Mesothelial cell of epicardium (in vitro differentiated cells): ENCODE measurements around the gene GJA5. TPM values are rescaled to one million over a fixed set of nuclear protein-coding genes. Genes with fewer than 3 reads are reported as not detected.

Experiments
- DNase-seq, 2 experiments: peaks; one replicate each; pipeline ENCODE4 v3.0.0; 2021; ENCODE audit warnings: low spot score in 2 of 2; ENCODE audit not compliant: unreplicated experiment in 2 of 2
- H3K27ac Mint-ChIP-seq: 2 replicates; pipeline ENCODE4 v1.8.0; 2021; ENCODE audit warnings: mixed read lengths
- H3K27me3 Mint-ChIP-seq: 2 replicates; pipeline ENCODE4 v1.8.0; 2021; ENCODE audit warnings: low read depth, mixed read lengths
- H3K36me3 Mint-ChIP-seq: 2 replicates; pipeline ENCODE4 v1.8.0; 2021; ENCODE audit warnings: mixed read lengths
- H3K4me1 Mint-ChIP-seq: 2 replicates; pipeline ENCODE4 v1.8.0; 2021; ENCODE audit warnings: mixed read lengths
- H3K4me3 Mint-ChIP-seq: 2 replicates; pipeline ENCODE4 v1.8.0; 2021; ENCODE audit warnings: mild to moderate bottlenecking, moderate library complexity, mixed read lengths
- H3K9me3 Mint-ChIP-seq: 2 replicates; pipeline ENCODE4 v1.8.0; 2021; ENCODE audit warnings: mixed read lengths
- total RNA-seq: library from RNA; stranded (reverse); gene quantifications from 3 replicates; pipeline ENCODE4 v1.2.1, GENCODE V29; 2021
- TF ChIP-seq, protein P1 (sequence below): fragments of 200-600 bp; sonication (generic); IDR thresholded peaks from one replicate; pipeline ENCODE4 v1.5.0; 2021; ENCODE audit warnings: antibody characterized with exemption; ENCODE audit not compliant: unreplicated experiment

GJA5 gene
- total RNA-seq, 1 donor from 2014 or later: 1.3 TPM

DNA sequence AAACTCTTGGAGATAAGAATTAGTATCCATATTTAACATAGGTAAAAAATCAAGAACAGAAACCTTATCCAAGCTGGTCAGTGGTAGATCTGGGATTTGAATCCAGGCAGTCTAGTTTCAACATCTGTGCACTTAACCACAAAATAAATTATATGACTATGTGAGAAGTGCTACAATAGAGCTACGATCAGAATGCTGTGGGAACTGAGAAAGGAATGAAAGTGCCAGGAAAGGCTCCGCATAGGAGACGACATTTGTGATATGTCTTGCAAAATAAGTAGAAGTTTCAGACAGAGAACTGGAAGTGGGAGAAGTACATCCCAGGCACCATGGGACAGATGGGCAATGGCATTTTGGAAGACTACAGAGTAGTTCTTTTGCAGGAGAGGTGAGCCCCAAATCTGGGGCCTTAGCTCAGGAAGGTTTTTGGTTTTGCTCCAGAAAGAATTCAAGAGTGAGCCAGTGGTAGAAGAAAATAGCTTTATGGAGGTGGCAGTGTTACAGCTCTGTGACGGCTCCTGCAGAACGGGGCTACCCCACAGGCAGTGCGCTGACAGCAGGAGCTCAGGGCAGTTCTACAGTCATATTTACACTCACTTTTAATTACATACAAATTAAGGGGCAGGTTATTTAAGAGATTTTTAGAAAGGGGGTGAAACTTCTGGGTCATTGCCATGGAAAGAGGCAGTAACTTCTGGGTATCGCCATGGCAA lies 25.5 kb upstream of the GJA5 start:
- DNase-seq: no peak
- Mint-ChIP-seq H3K9me3 (no peaks in the 10 kb centered on the region), H3K27me3 (peaks cover 44% of the 10 kb centered on the region), H3K36me3 (no peaks in the 10 kb centered on the region), H3K27ac (no peak overlapping the region), H3K4me1 (no peaks in the 10 kb centered on the region), H3K4me3 (no peak overlapping the region)
- TF ChIP-seq, protein P1, sequence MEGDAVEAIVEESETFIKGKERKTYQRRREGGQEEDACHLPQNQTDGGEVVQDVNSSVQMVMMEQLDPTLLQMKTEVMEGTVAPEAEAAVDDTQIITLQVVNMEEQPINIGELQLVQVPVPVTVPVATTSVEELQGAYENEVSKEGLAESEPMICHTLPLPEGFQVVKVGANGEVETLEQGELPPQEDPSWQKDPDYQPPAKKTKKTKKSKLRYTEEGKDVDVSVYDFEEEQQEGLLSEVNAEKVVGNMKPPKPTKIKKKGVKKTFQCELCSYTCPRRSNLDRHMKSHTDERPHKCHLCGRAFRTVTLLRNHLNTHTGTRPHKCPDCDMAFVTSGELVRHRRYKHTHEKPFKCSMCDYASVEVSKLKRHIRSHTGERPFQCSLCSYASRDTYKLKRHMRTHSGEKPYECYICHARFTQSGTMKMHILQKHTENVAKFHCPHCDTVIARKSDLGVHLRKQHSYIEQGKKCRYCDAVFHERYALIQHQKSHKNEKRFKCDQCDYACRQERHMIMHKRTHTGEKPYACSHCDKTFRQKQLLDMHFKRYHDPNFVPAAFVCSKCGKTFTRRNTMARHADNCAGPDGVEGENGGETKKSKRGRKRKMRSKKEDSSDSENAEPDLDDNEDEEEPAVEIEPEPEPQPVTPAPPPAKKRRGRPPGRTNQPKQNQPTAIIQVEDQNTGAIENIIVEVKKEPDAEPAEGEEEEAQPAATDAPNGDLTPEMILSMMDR: no peak

DNA sequence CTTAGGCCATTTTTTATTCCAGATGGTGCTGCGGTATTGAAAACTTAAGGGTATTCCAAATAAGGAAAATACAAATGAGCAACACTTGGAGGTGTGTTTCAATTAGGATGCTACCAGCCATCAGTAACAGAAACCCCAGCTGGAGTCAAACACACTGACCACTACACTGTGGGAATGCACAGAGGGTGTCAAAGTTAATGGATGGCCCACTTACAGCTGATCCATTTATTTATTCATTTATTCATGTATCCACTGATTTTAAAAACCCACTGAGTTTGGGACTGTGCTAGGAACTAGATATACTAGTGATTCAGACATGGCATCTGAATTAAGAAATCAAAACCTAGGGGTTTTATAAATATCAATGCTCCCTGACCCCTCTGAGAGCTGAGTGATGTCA lies 24.5 kb upstream of the GJA5 start:
- no peak overlapping the region for H3K4me3 Mint-ChIP-seq
- no peak for DNase-seq
- no peaks in the 10 kb centered on the region for H3K4me1 Mint-ChIP-seq
- TF ChIP-seq, protein P1: no peak
- H3K27me3 Mint-ChIP-seq: peaks cover 52% of the 10 kb centered on the region
- H3K36me3 Mint-ChIP-seq: no peaks in the 10 kb centered on the region
- H3K27ac Mint-ChIP-seq: no peak overlapping the region
- no peaks in the 10 kb centered on the region for H3K9me3 Mint-ChIP-seq

DNA sequence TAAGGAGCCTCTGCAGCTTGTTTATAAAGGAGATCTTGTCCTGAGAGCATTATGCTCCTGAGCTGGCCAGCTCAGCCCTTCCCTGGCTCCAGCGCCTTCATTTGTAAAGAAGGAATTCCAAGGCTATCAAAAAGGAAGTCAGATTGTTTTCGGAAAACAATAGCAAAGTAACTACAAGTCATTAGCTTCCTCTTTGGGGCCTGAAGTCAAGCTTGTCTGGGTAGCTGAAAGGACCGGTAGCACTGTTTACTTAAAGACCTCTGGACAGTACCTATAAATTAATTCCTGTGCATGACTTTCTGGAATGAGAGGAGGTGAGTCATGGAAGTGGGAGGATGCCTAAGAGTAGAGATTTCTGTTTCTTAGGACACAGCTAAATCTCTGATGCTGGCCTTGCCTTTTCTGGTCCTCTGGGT lies 20.7 kb upstream of the GJA5 start:
- no peak for DNase-seq
- Mint-ChIP-seq H3K9me3 (no peaks in the 10 kb centered on the region), H3K4me3 (no peak overlapping the region), H3K4me1 (no peaks in the 10 kb centered on the region), H3K27me3 (peaks cover 48% of the 10 kb centered on the region), H3K36me3 (no peaks in the 10 kb centered on the region), H3K27ac (no peak overlapping the region)
- TF ChIP-seq, protein P1: no peak

DNA sequence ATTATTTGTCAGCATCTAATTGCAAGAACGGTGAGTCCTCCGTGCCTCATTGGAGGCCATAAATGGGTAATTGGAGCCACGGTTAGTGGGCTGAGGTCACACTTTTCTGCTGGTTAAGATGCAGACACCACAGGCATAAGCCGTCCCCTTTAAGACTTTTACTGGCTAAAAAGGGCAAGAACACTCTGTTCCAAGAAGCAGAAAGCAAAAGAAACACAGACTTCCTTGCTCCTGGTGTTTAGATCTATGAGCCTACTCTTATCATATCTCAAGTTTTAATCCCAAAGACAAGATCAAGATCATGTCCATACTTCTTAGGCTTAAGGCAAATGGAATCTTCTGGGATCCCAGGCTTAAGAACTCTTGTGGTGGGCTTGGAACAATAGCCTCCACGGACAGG lies 17.3 kb upstream of the GJA5 start:
- TF ChIP-seq, protein P1: no peak
- Mint-ChIP-seq H3K36me3 (no peaks in the 10 kb centered on the region), H3K4me1 (peaks cover 11% of the 10 kb centered on the region), H3K27ac (no peak overlapping the region), H3K9me3 (no peaks in the 10 kb centered on the region), H3K27me3 (peaks cover 52% of the 10 kb centered on the region), H3K4me3 (no peak overlapping the region)
- no peak for DNase-seq

DNA sequence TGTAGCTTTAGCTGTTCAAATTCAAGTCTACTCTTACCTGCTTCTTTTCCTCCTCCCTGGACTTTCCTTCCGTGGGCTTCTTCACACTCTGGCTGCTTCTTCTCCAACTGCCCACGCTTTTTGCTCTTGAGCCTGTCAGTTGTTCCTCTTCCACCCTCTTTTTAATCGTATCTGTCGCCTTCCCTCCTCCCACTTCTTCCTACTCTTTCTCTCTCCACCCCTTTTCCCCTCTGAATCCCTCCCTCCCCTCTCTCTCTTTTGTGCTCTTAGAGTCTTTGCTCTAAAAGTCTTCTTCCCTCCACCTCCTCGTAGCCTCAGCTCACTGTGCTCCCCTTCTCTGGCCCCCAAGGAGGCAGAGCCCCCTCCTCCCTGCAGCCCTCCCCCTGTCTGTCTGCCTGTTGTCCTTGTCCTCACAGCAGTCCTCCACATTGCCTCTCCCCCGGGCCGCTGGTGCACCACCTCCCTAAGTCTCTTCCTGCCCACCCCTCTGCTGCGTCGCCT lies 12.9 kb upstream of the GJA5 start:
- Mint-ChIP-seq H3K9me3 (no peaks in the 10 kb centered on the region), H3K4me3 (peak overlapping the region; percentile 38), H3K4me1 (peaks cover 11% of the 10 kb centered on the region), H3K36me3 (no peaks in the 10 kb centered on the region), H3K27ac (no peak overlapping the region), H3K27me3 (peaks cover 29% of the 10 kb centered on the region)
- TF ChIP-seq, protein P1: no peak
- no peak for DNase-seq
